Measurements from ENCODE around the gene ZHX3. TPM values are rescaled to one million over a fixed set of nuclear protein-coding genes. Genes with fewer than 3 reads are reported as not detected.

The ZHX3 gene
- total and polyA plus RNA-seq, 7 donors, result 3.6 to 69.0 (median 39.2) TPM

DNA sequence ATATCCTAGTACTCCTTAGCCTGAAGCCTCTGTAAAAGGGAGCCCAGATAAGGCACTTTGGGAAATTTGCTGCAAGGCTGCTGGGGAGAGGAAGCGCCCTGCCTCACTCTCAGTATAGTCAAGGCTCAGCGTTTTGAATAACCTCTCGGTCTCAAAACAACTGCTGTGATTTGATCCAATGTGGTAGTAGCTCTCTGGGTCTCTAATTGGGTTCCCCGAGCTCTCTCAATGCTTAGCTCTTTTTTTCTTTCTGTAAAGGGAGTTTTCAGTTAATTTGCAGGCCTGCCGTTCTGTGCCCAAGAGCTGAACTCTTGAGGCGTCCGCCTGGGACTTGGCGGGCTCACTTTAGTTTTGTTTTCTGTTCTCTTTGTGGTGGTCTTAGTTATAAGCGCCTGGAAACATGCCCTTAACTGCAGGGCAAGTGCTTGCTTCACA lies 41.2 kb downstream of the ZHX3 start:
- DNase-seq, result no peak
- no peak overlapping the region for H3K4me3 ChIP-seq
- TF ChIP-seq, protein P1, sequence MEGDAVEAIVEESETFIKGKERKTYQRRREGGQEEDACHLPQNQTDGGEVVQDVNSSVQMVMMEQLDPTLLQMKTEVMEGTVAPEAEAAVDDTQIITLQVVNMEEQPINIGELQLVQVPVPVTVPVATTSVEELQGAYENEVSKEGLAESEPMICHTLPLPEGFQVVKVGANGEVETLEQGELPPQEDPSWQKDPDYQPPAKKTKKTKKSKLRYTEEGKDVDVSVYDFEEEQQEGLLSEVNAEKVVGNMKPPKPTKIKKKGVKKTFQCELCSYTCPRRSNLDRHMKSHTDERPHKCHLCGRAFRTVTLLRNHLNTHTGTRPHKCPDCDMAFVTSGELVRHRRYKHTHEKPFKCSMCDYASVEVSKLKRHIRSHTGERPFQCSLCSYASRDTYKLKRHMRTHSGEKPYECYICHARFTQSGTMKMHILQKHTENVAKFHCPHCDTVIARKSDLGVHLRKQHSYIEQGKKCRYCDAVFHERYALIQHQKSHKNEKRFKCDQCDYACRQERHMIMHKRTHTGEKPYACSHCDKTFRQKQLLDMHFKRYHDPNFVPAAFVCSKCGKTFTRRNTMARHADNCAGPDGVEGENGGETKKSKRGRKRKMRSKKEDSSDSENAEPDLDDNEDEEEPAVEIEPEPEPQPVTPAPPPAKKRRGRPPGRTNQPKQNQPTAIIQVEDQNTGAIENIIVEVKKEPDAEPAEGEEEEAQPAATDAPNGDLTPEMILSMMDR (IDR thresholded peaks at IDR 0.05), result no peak
- TF ChIP-seq POLR2A (IDR thresholded peaks at IDR 0.05), result no peak
- peaks cover 0 to 21% (median 12%) of the 10 kb centered on the region in 4 donors for H3K4me1 ChIP-seq
- no peaks in the 10 kb centered on the region for H3K9me3 ChIP-seq
- H3K36me3 ChIP-seq, result no peaks in the 10 kb centered on the region
- H3K27ac ChIP-seq, result peak overlapping the region in 3 of 4 donors; percentile 7 to 59 (median 9)
- intact Hi-C loops (cut with DNase I), result no loop called here
- H3K27me3 ChIP-seq, result no peaks in the 10 kb centered on the region
- 77 to 87% methylated on average over 9 of the region's 9 CpGs for WGBS, 2 donors

- no peaks in the 10 kb centered on the region for H3K27me3 ChIP-seq
- no peaks in the 10 kb centered on the region for H3K9me3 ChIP-seq
- H3K27ac ChIP-seq, result peak overlapping the region in 1 of 4 donors; percentile 59
- H3K36me3 ChIP-seq, result no peaks in the 10 kb centered on the region
- H3K4me3 ChIP-seq, result no peak overlapping the region
- no peak for DNase-seq
- H3K4me1 ChIP-seq, result peaks cover 0 to 21% (median 13%) of the 10 kb centered on the region in 4 donors
- intact Hi-C loops (cut with DNase I), result no loop called here
- 24 to 69% methylated on average over 4 of the region's 4 CpGs for WGBS, 2 donors
- no peak for TF ChIP-seq EP300 (IDR thresholded peaks at IDR 0.05)
- TF ChIP-seq POLR2AphosphoS5 (IDR thresholded peaks at IDR 0.05), result no peak
- TF ChIP-seq, protein P1 (IDR thresholded peaks at IDR 0.05), result no peak
- no peak for TF ChIP-seq POLR2A (IDR thresholded peaks at IDR 0.05)
Observed at GRCh38 chr20:41275301-41275731, 42.2 kb downstream of the ZHX3 start.

DNA sequence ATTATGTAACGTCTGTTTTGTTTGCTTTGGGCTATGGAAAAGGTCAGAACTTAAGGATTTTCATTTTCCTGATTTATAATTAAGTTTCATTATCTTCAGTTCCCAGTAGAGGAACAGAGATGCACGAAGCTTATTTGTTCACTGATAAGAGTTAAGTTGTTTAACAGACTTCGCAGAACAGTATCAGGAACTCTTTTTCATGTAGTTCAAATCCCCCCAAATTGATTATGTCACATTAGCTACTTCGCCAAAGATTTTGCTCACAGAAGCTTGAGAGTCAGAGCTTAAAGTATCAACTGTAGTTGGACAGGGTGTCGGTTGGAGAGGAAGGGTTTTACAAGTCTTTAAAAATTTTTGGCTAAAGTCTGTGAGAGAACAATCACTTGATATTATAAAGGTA lies 43.4 kb downstream of the ZHX3 start:
- no peak overlapping the region for H3K27ac ChIP-seq
- TF ChIP-seq POLR2A (IDR thresholded peaks at IDR 0.05) (no peak), POLR2AphosphoS5 (IDR thresholded peaks at IDR 0.05) (no peak), EP300 (IDR thresholded peaks at IDR 0.05) (no peak)
- TF ChIP-seq, protein P1 (IDR thresholded peaks at IDR 0.05), result no peak
- intact Hi-C loops (cut with DNase I), result no loop called here
- peaks cover 0 to 14% (median 10%) of the 10 kb centered on the region in 4 donors for H3K4me1 ChIP-seq
- DNase-seq, result no peak
- H3K36me3 ChIP-seq, result no peaks in the 10 kb centered on the region
- H3K27me3 ChIP-seq, result no peaks in the 10 kb centered on the region
- 70 to 84% methylated on average over 5 of the region's 5 CpGs for WGBS, 2 donors
- H3K4me3 ChIP-seq, result no peak overlapping the region
- no peaks in the 10 kb centered on the region for H3K9me3 ChIP-seq

DNA sequence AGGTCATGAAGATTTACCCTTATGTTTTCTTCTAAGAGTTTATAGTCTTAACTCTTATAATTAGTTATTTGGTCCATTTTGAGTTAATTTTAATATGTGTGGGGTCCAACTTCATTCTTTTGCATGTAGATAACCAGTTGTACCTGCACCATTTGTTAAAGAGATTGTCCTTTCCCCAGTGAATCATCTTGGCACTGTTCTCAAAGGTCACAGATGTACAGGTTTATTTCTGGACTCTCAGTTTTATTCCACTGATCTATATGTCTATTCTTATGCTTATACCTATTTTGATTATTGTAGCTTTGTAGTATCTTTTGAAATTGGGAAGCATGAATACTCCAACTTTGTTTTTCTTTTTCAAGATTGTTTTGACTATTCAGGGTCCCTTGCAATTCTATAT lies 44.1 kb downstream of the ZHX3 start:
- Histone ChIP-seq H3K4me1 (peaks cover 0 to 17% (median 10%) of the 10 kb centered on the region in 4 donors), H3K9me3 (no peaks in the 10 kb centered on the region), H3K27me3 (no peaks in the 10 kb centered on the region), H3K4me3 (no peak overlapping the region), H3K27ac (no peak overlapping the region), H3K36me3 (no peaks in the 10 kb centered on the region)
- intact Hi-C loops (cut with DNase I), result no loop called here
- no peak for DNase-seq
- TF ChIP-seq, protein P1 (IDR thresholded peaks at IDR 0.05), result no peak
- TF ChIP-seq EP300 (IDR thresholded peaks at IDR 0.05) (no peak), POLR2A (IDR thresholded peaks at IDR 0.05) (no peak), POLR2AphosphoS5 (IDR thresholded peaks at IDR 0.05) (no peak)

DNA sequence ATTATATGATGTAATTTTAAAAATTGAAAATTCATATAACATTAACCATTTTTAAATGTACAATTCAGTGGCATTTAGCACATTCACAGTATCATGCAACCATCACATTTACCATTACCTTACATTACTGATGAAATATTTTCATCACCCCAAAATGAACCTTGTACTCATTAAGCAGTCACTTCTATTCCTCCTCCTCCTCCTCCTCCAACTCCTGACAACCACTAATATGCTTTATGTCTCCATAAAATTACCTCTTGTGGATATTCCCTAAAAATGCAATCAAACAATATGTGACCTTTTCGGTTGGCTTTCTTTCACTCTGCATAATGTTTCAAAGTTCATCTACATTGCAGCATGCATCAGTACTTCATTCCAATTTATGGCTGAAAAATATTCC lies 45.2 kb downstream of the ZHX3 start:
- Histone ChIP-seq H3K27me3 (no peaks in the 10 kb centered on the region), H3K27ac (no peak overlapping the region), H3K36me3 (peaks cover 0 to 10% (median 0%) of the 10 kb centered on the region in 4 donors), H3K4me1 (peaks cover 0 to 17% (median 10%) of the 10 kb centered on the region in 4 donors), H3K9me3 (no peaks in the 10 kb centered on the region), H3K4me3 (no peak overlapping the region)
- DNase-seq, result no peak
- TF ChIP-seq POLR2AphosphoS5 (IDR thresholded peaks at IDR 0.05), result no peak
- TF ChIP-seq, protein P1 (IDR thresholded peaks at IDR 0.05), result no peak
- TF ChIP-seq POLR2A (IDR thresholded peaks at IDR 0.05), result no peak
- TF ChIP-seq EP300 (IDR thresholded peaks at IDR 0.05), result no peak
- WGBS, 2 donors, result 37 to 83% methylated on average over 1 of the region's 1 CpG
- intact Hi-C loops (cut with DNase I), result no loop called here
